DMS 273 (cell line): ENCODE results near the gene CEP89.
"Not testable (repeated sequence)": the region's sequence is repeated elsewhere in the genome, so short reads cannot be mapped to it uniquely, and the experiment has no call there.

Source experiments
- DNase-seq: peaks from one replicate; lab custom pipeline; 2025; ENCODE audit not compliant: unreplicated experiment; lab: John Stamatoyannopoulos, UW

The CEP89 gene

GRCh38 chr19:32969549-32969948 lies 2.2 kb downstream of the CEP89 start:
- no peak for DNase-seq

- no peak for DNase-seq
These were observed 5.0 kb downstream of the CEP89 start for GRCh38 chr19:32966750-32967149.

DNA sequence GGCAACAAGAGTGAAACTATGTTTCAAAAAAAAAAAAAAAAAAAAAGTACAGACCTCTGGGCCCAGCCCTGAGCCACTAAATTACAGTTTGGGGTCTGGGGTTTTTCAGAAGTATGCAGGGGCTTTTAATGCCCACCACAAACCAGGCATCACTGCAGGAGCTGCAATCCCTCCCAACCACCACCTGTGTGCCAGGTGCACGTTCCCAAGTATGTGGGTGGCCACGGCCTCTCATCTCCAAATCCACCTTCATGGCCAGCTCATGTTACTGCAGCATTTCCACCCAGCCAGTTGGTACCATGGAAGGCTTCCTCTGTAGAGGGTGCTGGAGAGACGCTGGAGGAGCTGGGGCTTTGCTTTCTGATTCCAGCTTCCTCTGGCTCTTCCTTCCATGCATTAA lies 26.5 kb downstream of the CEP89 start:
- DNase-seq, result no peak

DNA sequence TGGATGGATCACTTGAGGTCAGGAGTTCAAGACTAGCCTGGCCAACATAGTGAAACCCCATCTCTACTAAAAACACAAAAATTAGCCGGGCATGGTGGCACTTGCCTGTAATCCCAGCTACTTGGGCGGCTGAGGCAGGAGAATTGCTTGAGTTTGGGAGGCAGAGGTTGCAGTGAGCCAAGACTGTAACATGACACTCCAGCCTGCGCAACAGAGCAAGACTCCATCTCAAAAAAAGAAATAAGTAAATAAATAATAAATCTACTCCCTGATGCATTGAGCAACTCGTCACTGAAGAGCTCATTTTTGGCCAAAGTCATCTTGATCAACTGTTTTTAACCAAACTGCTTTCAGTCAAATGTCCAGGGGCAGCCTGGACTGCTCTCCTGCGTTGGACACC lies 30.5 kb downstream of the CEP89 start:
- not testable (repeated sequence) for DNase-seq

DNA sequence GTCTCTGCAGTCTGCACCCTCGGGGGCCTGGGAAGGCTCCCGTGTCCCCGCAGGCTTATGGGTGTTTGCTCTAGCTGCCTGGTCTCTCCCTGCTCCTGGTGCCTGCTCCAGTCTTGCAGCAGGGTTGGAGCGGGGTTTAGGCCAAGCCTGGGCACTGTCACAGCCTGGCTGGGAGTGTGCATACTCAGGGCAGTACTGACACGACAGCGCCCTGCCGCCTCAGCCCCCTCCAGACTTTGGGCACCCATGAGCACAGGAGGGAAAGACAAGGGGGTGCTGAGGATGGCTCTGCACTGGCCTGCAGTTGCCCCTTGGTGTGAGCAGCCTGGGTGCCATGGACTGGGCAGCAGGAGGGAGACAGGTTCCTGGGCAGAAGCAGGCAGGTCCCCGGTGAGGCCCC lies 35.7 kb downstream of the CEP89 start:
- DNase-seq, result no peak

DNA sequence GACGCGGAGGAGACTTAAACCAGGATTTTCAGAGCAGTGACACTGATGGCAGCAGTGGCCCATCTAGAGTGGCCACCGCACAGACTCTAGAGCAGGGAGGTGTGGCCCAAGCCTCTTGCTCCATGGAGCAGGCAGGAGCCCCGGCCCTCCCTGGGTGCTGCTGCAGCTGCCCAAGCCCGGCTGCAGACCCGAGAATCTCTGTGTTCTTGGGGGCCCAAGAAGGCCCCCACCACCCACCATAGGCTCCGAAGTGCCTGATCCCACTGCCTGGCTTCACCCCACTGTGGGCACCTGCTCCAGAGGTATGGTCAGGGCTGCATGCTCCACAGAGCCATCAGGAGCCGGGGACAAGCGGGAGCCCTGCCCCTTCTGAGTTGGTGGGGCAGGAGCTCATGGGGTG lies 36.1 kb downstream of the CEP89 start:
- no peak for DNase-seq

- DNase-seq, result no peak
These were observed 38.2 kb downstream of the CEP89 start for GRCh38 chr19:32933571-32933970.

DNA sequence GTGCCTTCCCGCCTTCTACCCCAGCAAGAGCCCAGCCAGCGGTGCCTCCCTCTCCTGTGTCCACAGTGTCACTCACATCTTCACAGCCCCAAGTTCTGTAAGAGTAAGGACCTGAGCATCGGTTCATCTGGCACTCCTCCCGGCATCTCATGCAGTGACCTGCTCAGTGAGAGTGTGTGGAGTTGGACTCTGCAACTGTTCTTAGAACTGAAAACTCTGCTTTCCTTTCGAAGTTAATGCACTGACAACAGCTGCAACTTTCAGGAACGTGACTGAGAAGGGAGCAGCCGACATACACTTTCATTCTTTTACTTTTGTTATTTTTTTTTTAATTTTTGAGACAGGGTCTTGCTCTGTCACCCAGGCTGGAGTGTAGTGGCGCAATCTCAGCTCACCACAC lies 41.2 kb downstream of the CEP89 start:
- no peak for DNase-seq

GRCh38 chr19:32928806-32929205 lies 43.0 kb downstream of the CEP89 start:
- DNase-seq, result no peak

GRCh38 chr19:32924200-32924599 lies 47.6 kb downstream of the CEP89 start:
- DNase-seq, result no peak

DNA sequence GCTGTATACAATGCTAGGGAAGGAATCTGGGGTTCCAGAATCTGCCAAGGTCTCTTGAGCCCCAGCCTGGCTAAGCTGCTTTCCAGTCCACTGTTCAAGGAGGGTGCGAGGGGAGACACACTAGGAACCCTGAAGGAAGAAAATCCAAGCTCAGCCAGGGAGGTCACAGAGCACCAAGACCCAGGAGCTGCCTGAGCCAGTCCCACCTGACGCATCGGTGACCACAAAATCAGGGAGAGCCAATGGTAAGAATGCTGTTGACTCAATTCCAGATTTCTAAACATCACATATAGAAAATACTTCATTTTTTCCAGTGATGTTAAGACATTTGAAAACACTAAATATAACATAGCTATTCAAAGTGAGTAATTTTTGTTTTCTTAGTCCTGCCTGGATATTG lies 50.1 kb downstream of the CEP89 start:
- DNase-seq, result no peak

DNA sequence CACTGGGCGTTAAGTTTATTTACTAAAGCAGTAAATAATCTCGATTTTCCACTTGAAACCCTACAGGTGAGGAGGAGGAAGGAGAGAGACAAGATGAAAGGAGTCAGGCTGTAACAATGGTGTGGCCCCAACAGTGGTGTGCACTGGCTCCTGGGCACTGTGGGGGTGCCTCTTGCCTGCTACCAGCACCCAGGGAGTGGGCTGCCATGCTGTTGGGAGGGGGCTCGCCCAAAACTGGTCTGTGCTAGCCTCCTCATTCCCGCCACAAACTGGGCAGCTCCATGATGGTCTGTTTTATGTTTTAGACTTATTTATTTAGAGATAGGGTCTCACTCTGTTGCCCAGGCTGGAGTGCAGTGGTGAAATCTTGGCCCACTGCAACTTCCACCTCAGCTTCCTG lies 52.4 kb downstream of the CEP89 start:
- no peak for DNase-seq

DNA sequence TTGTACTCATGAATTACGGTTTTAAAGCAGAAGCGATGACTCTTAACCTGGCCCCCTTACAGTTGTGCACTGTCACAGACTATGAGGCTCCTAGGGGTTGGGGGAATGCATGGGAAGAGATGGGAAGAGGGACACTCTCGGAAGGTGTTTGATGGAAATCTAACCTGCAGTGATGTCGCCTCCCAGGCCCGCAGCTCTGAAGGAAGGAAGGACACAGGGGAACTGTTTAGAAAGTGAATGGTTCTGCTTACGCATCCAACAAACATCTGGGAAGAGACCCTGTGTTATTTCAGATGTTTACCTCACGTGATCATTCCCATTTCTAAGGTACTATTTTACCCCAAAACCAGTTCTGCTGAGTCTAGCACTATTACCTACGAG lies 54.2 kb downstream of the CEP89 start:
- DNase-seq, result no peak

- DNase-seq, result peak; percentile 62
These were observed 54.7 kb downstream of the CEP89 start for GRCh38 chr19:32916969-32917615.

- peak; percentile 40 for DNase-seq
These were observed 56.7 kb downstream of the CEP89 start for GRCh38 chr19:32914879-32915660.

GRCh38 chr19:32911467-32911866 lies 60.3 kb downstream of the CEP89 start:
- no peak for DNase-seq

- DNase-seq, result no peak
These were observed 60.9 kb downstream of the CEP89 start for GRCh38 chr19:32910874-32911273.

DNA sequence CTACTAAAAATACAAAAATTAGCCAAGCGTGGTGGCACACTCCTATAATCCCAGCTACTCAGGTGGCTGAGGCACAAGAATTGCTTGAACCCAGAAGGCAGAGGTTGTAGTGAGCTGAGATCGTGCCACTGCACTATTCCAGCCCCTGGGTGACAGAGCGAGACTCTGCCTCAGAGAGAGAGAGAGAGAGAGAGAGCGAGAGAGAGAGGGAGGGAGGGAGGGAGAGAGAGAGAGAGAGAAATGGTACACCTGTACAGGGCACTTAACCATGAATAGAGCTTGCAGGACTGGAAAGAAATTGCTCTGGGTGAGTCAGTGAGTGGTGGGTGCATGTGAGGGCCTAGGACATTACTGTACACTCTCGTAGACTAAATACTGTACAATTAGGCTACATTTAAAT lies 61.7 kb downstream of the CEP89 start:
- DNase-seq, result no peak

- DNase-seq, result no peak
These were observed 62.5 kb downstream of the CEP89 start for GRCh38 chr19:32909257-32909656.

DNA sequence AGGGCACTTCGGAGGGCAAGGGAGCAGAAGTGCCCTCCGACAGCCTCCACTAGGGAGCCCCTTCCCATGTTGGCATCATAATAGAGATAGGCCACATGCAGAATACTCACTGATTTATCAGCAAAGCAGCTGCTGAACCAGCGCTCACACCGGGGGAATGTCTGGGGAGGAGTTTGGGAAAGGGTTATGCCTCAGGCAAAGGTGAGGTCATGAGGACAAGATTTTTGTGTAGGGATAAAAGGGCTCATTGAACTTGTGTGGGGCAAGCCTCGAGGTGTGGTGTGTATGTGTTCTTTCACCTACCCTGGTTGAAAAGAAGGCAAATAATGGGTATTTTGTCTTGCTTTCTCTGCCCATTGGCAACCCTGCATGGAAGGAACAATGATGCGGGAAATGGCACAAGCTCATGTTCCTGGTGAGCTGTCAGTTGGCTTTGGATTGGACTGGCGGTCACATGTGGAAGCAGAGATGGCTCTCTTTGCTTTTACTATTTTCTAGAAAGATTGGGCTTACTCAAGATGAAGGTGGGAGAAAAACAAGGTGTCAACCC lies 63.0 kb downstream of the CEP89 start:
- no peak for DNase-seq

DNA sequence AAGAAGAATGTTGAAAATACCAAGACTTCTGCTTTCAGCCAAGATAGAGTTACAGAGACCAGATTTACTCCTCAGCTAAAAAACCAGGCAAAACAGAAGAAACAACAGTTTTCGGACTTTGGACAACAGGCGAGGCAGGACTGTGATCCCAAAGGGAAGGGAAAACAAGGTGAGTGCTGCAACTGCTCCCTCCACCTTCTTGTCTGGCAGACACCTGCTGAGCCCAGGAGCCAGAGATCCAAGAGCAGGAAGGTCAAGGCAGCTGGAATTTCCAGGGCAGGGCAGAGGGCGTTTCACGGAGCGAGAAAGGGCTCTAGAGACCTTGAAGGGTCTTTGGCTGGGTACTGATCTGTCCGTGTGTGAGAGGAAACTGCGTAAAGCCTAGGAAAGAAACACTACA lies 69.3 kb downstream of the CEP89 start:
- no peak for DNase-seq

DNA sequence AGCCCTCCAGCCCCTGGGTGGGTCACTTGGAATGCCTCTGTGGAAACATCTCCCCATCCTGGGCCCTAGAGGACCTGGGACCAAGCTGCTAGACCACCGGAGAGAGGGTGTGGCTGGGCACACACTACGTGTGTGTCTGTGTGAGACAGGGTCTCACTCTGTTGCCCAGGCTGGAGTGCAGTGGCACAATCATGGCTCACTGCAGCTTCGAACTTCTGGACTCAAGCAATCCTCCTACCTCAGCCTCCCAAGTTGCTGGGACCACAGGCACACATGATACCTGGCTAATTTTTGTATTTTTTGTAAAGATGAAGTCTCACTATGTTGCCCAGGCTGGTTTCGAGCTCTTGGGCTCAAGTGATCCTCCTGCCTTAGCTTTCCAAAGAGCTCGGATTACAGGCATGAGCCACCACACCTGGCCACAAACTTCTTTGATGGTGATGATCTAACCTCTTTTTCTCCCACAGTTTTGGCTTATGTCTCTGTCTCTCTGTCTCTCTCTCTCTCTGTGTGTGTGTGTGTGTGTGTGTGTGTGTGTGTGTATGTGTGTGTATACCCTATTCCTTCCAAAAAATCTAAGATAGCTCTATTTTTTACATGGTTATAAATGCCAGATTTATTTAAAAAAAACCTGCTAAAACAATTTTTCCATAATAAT lies 70.1 kb downstream of the CEP89 start:
- DNase-seq, result no peak
